Measurements from ENCODE around the gene RBM18. TPM values are rescaled to one million over a fixed set of nuclear protein-coding genes. Genes with fewer than 3 reads are reported as not detected.

Gene RBM18
- total and polyA plus RNA-seq, 2 donors (not counting 1 experiment from before 2014, with no cell fraction given), result 9.7 to 12.4 TPM

GRCh38 chr9:122216798-122217418 lies 47.7 kb downstream of the RBM18 start:
- no peak for DNase-seq
- TF ChIP-seq CTCF (IDR thresholded peaks at IDR 0.05) (no peak), EZH2 (IDR thresholded peaks at IDR 0.05; ENCODE audit: borderline replicate concordance, insufficient read depth, low read depth, low read length, poor library complexity, severe bottlenecking) (no peak)
- peaks cover 84% of the 10 kb centered on the region for H3K27me3 Mint-ChIP-seq
- ChIA-PET POLR2A (no interaction called here), CTCF (no interaction called here)
- ATAC-seq (ENCODE audit: low read depth), result no peak
- H3K27ac Mint-ChIP-seq, result no peak overlapping the region
- Histone ChIP-seq H4K20me1 (ENCODE audit: control insufficient read depth, insufficient read depth, low read length, poor library complexity, severe bottlenecking) (no peaks in the 10 kb centered on the region), H2AFZ (ENCODE audit: insufficient read depth, low read depth, low read length, poor library complexity, severe bottlenecking) (no peak overlapping the region), H3K4me3 (ENCODE audit: control extremely low read depth in 1 of 5, extremely low read depth in 1 of 5, insufficient read depth in 1 of 5, low read depth in 2 of 5, low read length in 4 of 5) (no peak overlapping the region), H3K4me2 (replicated peaks; ENCODE audit: low read depth, low read length, poor library complexity, severe bottlenecking) (no peak overlapping the region), H3K4me1 (ENCODE audit: control insufficient read depth in 2 of 2, insufficient read depth in 2 of 2, low read length in 2 of 2) (peaks cover 43 to 54% of the 10 kb centered on the region in 2 donors), H3K27ac (ENCODE audit: low read length in 2 of 2) (no peak overlapping the region), H3K36me3 (replicated peaks in 1 of 2; ENCODE audit: control extremely low read depth in 1 of 2, control insufficient read depth in 1 of 2, extremely low read depth in 1 of 2, insufficient read depth in 2 of 2, low read length in 1 of 2) (no peaks in the 10 kb centered on the region), H3K27me3 (replicated peaks in 1 of 4; ENCODE audit: control extremely low read depth in 1 of 4, control insufficient read depth in 3 of 4, insufficient read depth in 4 of 4, low read length in 3 of 4) (peaks cover 0 to 92% (median 72%) of the 10 kb centered on the region in 4 experiments), H3K79me2 (ENCODE audit: control insufficient read depth, insufficient read depth, low read length) (no peaks in the 10 kb centered on the region), H3K9me3 (ENCODE audit: control extremely low read depth in 1 of 3, control insufficient read depth in 2 of 3, insufficient read depth in 1 of 3, low read length in 2 of 3) (peaks cover 0 to 45% (median 0%) of the 10 kb centered on the region in 3 donors), H3K9ac (ENCODE audit: low read length) (no peak overlapping the region)
- 95% methylated on average over 34 of the region's 35 CpGs for WGBS (ENCODE audit: insufficient coverage)
- H3K4me3 Mint-ChIP-seq, result no peak overlapping the region
- H3K4me1 Mint-ChIP-seq, result peaks cover 39% of the 10 kb centered on the region
- intact Hi-C loops (cut with micrococcal nuclease), result no loop called here
- no peaks in the 10 kb centered on the region for H3K9me3 Mint-ChIP-seq (ENCODE audit: insufficient read depth)

- Histone ChIP-seq H3K27ac (ENCODE audit: low read length in 2 of 2) (no peak overlapping the region), H4K20me1 (ENCODE audit: control insufficient read depth, insufficient read depth, low read length, poor library complexity, severe bottlenecking) (no peaks in the 10 kb centered on the region), H2AFZ (ENCODE audit: insufficient read depth, low read depth, low read length, poor library complexity, severe bottlenecking) (no peak overlapping the region), H3K79me2 (ENCODE audit: control insufficient read depth, insufficient read depth, low read length) (no peaks in the 10 kb centered on the region), H3K27me3 (replicated peaks in 1 of 4; ENCODE audit: control extremely low read depth in 1 of 4, control insufficient read depth in 3 of 4, insufficient read depth in 4 of 4, low read length in 3 of 4) (peaks cover 0 to 92% (median 68%) of the 10 kb centered on the region in 4 experiments), H3K9me3 (ENCODE audit: control extremely low read depth in 1 of 3, control insufficient read depth in 2 of 3, insufficient read depth in 1 of 3, low read length in 2 of 3) (peaks cover 0 to 39% (median 0%) of the 10 kb centered on the region in 3 donors), H3K4me3 (ENCODE audit: control extremely low read depth in 1 of 5, extremely low read depth in 1 of 5, insufficient read depth in 1 of 5, low read depth in 2 of 5, low read length in 4 of 5) (no peak overlapping the region), H3K4me1 (ENCODE audit: control insufficient read depth in 2 of 2, insufficient read depth in 2 of 2, low read length in 2 of 2) (peaks cover 41 to 51% of the 10 kb centered on the region in 2 donors), H3K4me2 (replicated peaks; ENCODE audit: low read depth, low read length, poor library complexity, severe bottlenecking) (no peak overlapping the region), H3K36me3 (replicated peaks in 1 of 2; ENCODE audit: control extremely low read depth in 1 of 2, control insufficient read depth in 1 of 2, extremely low read depth in 1 of 2, insufficient read depth in 2 of 2, low read length in 1 of 2) (no peaks in the 10 kb centered on the region), H3K9ac (ENCODE audit: low read length) (no peak overlapping the region)
- 100% methylated on average over 1 of the region's 4 CpGs for WGBS (ENCODE audit: insufficient coverage)
- POLR2A ChIA-PET, result no interaction called here
- H3K27ac Mint-ChIP-seq, result no peak overlapping the region
- DNase-seq, result no peak
- no peak overlapping the region for H3K4me3 Mint-ChIP-seq
- H3K9me3 Mint-ChIP-seq (ENCODE audit: insufficient read depth), result no peaks in the 10 kb centered on the region
- CTCF ChIA-PET, result no interaction called here
- peaks cover 39% of the 10 kb centered on the region for H3K4me1 Mint-ChIP-seq
- ATAC-seq (ENCODE audit: low read depth), result no peak
- TF ChIP-seq CTCF (IDR thresholded peaks at IDR 0.05) (no peak), EZH2 (IDR thresholded peaks at IDR 0.05; ENCODE audit: borderline replicate concordance, insufficient read depth, low read depth, low read length, poor library complexity, severe bottlenecking) (no peak)
- H3K27me3 Mint-ChIP-seq, result peaks cover 84% of the 10 kb centered on the region
- intact Hi-C loops (cut with micrococcal nuclease), result no loop called here
Measured at GRCh38 chr9:122216138-122216797, 48.4 kb downstream of the RBM18 start.
